H1 (cell line): ENCODE data around the gene CORO6. TPM values are rescaled to one million over a fixed set of nuclear protein-coding genes. Genes with fewer than 3 reads are reported as not detected.

Source experiments
- CTCF ChIA-PET: fragments of 300-600 bp; sonication (Branson Sonifier 250); formaldehyde crosslinking; loops from one replicate; lab custom pipeline; 2021; ENCODE audit not compliant: partially characterized antibody; lab: Charles Lee
- POLR2A ChIA-PET: fragments of 300-600 bp; sonication (Branson Sonifier 250); formaldehyde crosslinking; loops from one replicate; lab custom pipeline; 2021; ENCODE audit warnings: inconsistent platforms; ENCODE audit not compliant: partially characterized antibody; lab: Charles Lee
- DNase-seq, 2 experiments: peaks; one replicate each; pipeline versions ENCODE4 v3.0.0 to v3.0.0-alpha.2; 2010 to 2022; ENCODE audit warnings: low spot score in 2 of 2, low read depth in 1 of 2, mixed read lengths in 1 of 2
- FAIRE-seq: peaks from 2 replicates; lab custom pipeline; 2011; peaks lifted over from hg19 to GRCh38; lab: Jason Lieb, UNC
- H2AFZ ChIP-seq: 2 replicates; pipeline ENCODE4 v1.8.1; 2012; ENCODE audit warnings: low read length, inconsistent platforms
- H2AK5ac ChIP-seq: 2 replicates; pipeline ENCODE4 v1.6.1; 2013; ENCODE audit warnings: low read depth, low read length
- H2BK120ac ChIP-seq: replicated peaks from 2 replicates; pipeline ENCODE3; 2013; ENCODE audit warnings: low read depth, low read length, inconsistent platforms
- H2BK12ac ChIP-seq: 2 replicates; pipeline ENCODE4 v1.6.1; 2013; ENCODE audit warnings: low read depth, low read length
- H2BK15ac ChIP-seq: 2 replicates; pipeline ENCODE4 v1.6.1; 2013; ENCODE audit warnings: low read length
- H2BK20ac ChIP-seq: 2 replicates; pipeline ENCODE4 v1.6.1; 2013; ENCODE audit warnings: low read length
- H2BK5ac ChIP-seq: 2 replicates; pipeline ENCODE4 v1.6.1; 2013; ENCODE audit warnings: low read depth, low read length
- H3K14ac ChIP-seq: 2 replicates; pipeline ENCODE4 v1.6.1; 2013; ENCODE audit warnings: inconsistent platforms; ENCODE audit not compliant: insufficient read length
- H3K18ac ChIP-seq: 2 replicates; pipeline ENCODE4 v1.6.1; 2013; ENCODE audit warnings: low read length; ENCODE audit errors: extremely low read depth
- H3K23ac ChIP-seq: 2 replicates; pipeline ENCODE4 v1.6.1; 2013; ENCODE audit warnings: inconsistent platforms; ENCODE audit not compliant: insufficient read length
- H3K23me2 ChIP-seq: 2 replicates; pipeline ENCODE4 v1.6.1; 2013; ENCODE audit warnings: low read depth, low read length
- H3K27ac ChIP-seq: 2 replicates; pipeline ENCODE4 v1.6.1; 2011; ENCODE audit warnings: low read depth, low read length, inconsistent platforms
- H3K27me3 ChIP-seq, 4 experiments: replicated peaks in 1 of 4; 1 replicate in 1 of 4; 2 replicates in 3 of 4; pipeline versions ENCODE4 v1.6.1 to v1.8.1; 2011 to 2013; ENCODE audit warnings: low read length in 3 of 4, mild to moderate bottlenecking in 3 of 4, inconsistent platforms in 2 of 4, mixed read lengths in 2 of 4, moderate library complexity in 1 of 4; ENCODE audit not compliant: control insufficient read depth in 3 of 4, insufficient read depth in 3 of 4; ENCODE audit errors: extremely low read depth in 1 of 4
- H3K36me3 ChIP-seq, 4 experiments: 2 replicates each; pipeline versions ENCODE4 v1.6.1 to v1.8.1; 2011 to 2013; ENCODE audit warnings: mild to moderate bottlenecking in 4 of 4, low read length in 3 of 4, moderate library complexity in 2 of 4, control low read depth in 1 of 4, inconsistent platforms in 1 of 4; ENCODE audit not compliant: insufficient read depth in 4 of 4, control insufficient read depth in 2 of 4
- H3K4ac ChIP-seq: replicated peaks from 2 replicates; pipeline ENCODE3; 2013; ENCODE audit warnings: low read length, low read depth, mixed read lengths, inconsistent platforms; ENCODE audit not compliant: insufficient read length
- H3K4me1 ChIP-seq, 4 experiments: replicated peaks in 1 of 4; 1 replicate in 1 of 4; 2 replicates in 3 of 4; pipeline versions ENCODE4 v1.6.1 to v1.8.1; 2011 to 2013; ENCODE audit warnings: low read length in 3 of 4, inconsistent platforms in 2 of 4, mixed read lengths in 1 of 4; ENCODE audit not compliant: insufficient read depth in 4 of 4, control insufficient read depth in 3 of 4
- H3K4me2 ChIP-seq, 2 experiments: 2 replicates each; pipeline versions ENCODE4 v1.6.1 to v1.8.1; 2011 to 2013; ENCODE audit warnings: low read depth in 2 of 2, low read length in 2 of 2, control low read depth in 1 of 2, inconsistent platforms in 1 of 2, mild to moderate bottlenecking in 1 of 2; ENCODE audit not compliant: insufficient read depth in 1 of 2
- H3K4me3 ChIP-seq, 4 experiments: fragments of 200-600, 300-600 bp in 1 of 4; sonication (generic), shearing (Covaris generic), sonication (Bioruptor Twin) in 1 of 4; 2 replicates each; pipeline versions ENCODE4 v1.5.1 to v1.8.1; 2011 to 2016; ENCODE audit warnings: low read length in 4 of 4, low read depth in 3 of 4, control low read depth in 2 of 4, inconsistent platforms in 2 of 4, mild to moderate bottlenecking in 2 of 4, mixed read lengths in 1 of 4, moderate library complexity in 1 of 4; ENCODE audit not compliant: insufficient read depth in 2 of 4; ENCODE audit errors: extremely low read depth in 1 of 4
- H3K56ac ChIP-seq: replicated peaks from 2 replicates; pipeline ENCODE3; 2013; ENCODE audit warnings: low read depth, mild to moderate bottlenecking, mixed read lengths, low read length, inconsistent platforms; ENCODE audit not compliant: insufficient read length
- H3K79me1 ChIP-seq: 2 replicates; pipeline ENCODE4 v1.6.1; 2013; ENCODE audit warnings: low read depth, low read length, control low read depth
- H3K79me2 ChIP-seq, 2 experiments: 2 replicates each; pipeline versions ENCODE4 v1.6.1 to v1.8.1; 2012 to 2013; ENCODE audit warnings: low read length in 2 of 2, mild to moderate bottlenecking in 2 of 2, inconsistent platforms in 1 of 2; ENCODE audit not compliant: insufficient read depth in 2 of 2, control insufficient read depth in 1 of 2
- H3K9ac ChIP-seq, 4 experiments: replicated peaks in 1 of 4; 1 replicate in 1 of 4; 2 replicates in 3 of 4; pipeline versions ENCODE4 v1.6.1 to v1.8.1; 2011 to 2013; ENCODE audit warnings: low read depth in 3 of 4, low read length in 3 of 4, control low read depth in 2 of 4, mild to moderate bottlenecking in 2 of 4, moderate library complexity in 2 of 4, inconsistent platforms in 1 of 4; ENCODE audit errors: extremely low read depth in 1 of 4
- H3K9me3 ChIP-seq, 2 experiments: 2 replicates each; pipeline versions ENCODE4 v1.6.1 to v1.8.1; 2012 to 2013; ENCODE audit warnings: mild to moderate bottlenecking in 2 of 2, moderate library complexity in 2 of 2, control low read depth in 1 of 2, inconsistent platforms in 1 of 2, low read depth in 1 of 2, low read length in 1 of 2, mixed read lengths in 1 of 2; ENCODE audit not compliant: insufficient read depth in 2 of 2
- H4K20me1 ChIP-seq, 2 experiments: replicated peaks in 1 of 2; 2 replicates each; pipeline versions ENCODE3 to v1.8.1; 2011 to 2013; ENCODE audit warnings: inconsistent platforms in 2 of 2, low read length in 2 of 2, mild to moderate bottlenecking in 1 of 2; ENCODE audit not compliant: insufficient read depth in 2 of 2, control insufficient read depth in 1 of 2
- H4K5ac ChIP-seq: 2 replicates; pipeline ENCODE4 v1.6.1; 2013; ENCODE audit warnings: low read length, low read depth, mixed read lengths, inconsistent platforms; ENCODE audit not compliant: insufficient read length
- H4K8ac ChIP-seq: 2 replicates; pipeline ENCODE4 v1.8.0; 2013; ENCODE audit warnings: mild to moderate bottlenecking, moderate library complexity, low read length, inconsistent platforms; ENCODE audit not compliant: insufficient read depth; ENCODE audit errors: extremely low read depth
- H4K91ac ChIP-seq: replicated peaks from 2 replicates; pipeline ENCODE3; 2013; ENCODE audit warnings: low read length, mixed read lengths, inconsistent platforms; ENCODE audit not compliant: insufficient read length
- CBX8 ChIP-seq: fragments of 300-800, 300-1000 bp; sonication (generic); IDR thresholded peaks from 2 replicates; pipeline ENCODE4 v1.7.1; 2016; ENCODE audit warnings: low read depth, low read length, borderline replicate concordance
- CHD1 ChIP-seq: IDR thresholded peaks from 2 replicates; pipeline ENCODE4 v1.6.1; 2012; ENCODE audit warnings: low read depth, low read length, improper control_type of control experiment
- CTBP2 ChIP-seq: IDR thresholded peaks from 2 replicates; pipeline ENCODE4 v1.7.0; 2011; ENCODE audit warnings: borderline replicate concordance, mild to moderate bottlenecking, moderate library complexity, mixed read lengths, low read length; ENCODE audit not compliant: insufficient read depth, insufficient read length
- EGR1 ChIP-seq: IDR thresholded peaks from 2 replicates; pipeline ENCODE4 v1.6.1; 2011; ENCODE audit warnings: low read depth, low read length, borderline replicate concordance
- EP300 ChIP-seq, 2 experiments: IDR thresholded peaks; 1 replicate in 1 of 2; 2 replicates in 1 of 2; pipeline ENCODE4 v1.6.1; 2011 to 2012; ENCODE audit warnings: low read depth in 2 of 2, low read length in 2 of 2, mild to moderate bottlenecking in 2 of 2, borderline replicate concordance in 1 of 2, inconsistent platforms in 1 of 2, moderate library complexity in 1 of 2
- EZH2 ChIP-seq: fragments of 200-600 bp; sonication (generic); IDR thresholded peaks from 2 replicates; pipeline ENCODE4 v1.7.1; 2012; ENCODE audit warnings: low read depth, mild to moderate bottlenecking, moderate library complexity, low read length, inconsistent platforms; ENCODE audit not compliant: severe bottlenecking
- GABPA ChIP-seq: IDR thresholded peaks from 2 replicates; pipeline ENCODE4 v1.6.1; 2011; ENCODE audit warnings: mild to moderate bottlenecking, low read length, moderate library complexity, borderline replicate concordance; ENCODE audit not compliant: insufficient read depth
- POU5F1 ChIP-seq: IDR thresholded peaks from 2 replicates; pipeline ENCODE4 v1.6.1; 2011; ENCODE audit warnings: low read depth, mild to moderate bottlenecking, low read length, moderate library complexity
- RBBP5 ChIP-seq: IDR thresholded peaks from 2 replicates; pipeline ENCODE4 v1.7.1; 2012; ENCODE audit warnings: low read depth, mild to moderate bottlenecking, inconsistent platforms, low read length, moderate library complexity, borderline replicate concordance
- RFX5 ChIP-seq: IDR thresholded peaks from 2 replicates; pipeline ENCODE4 v1.6.1; 2011; ENCODE audit warnings: low read depth, low read length, improper control_type of control experiment, borderline replicate concordance
- RXRA ChIP-seq: IDR thresholded peaks from 2 replicates; pipeline ENCODE4 v1.6.1; 2011; ENCODE audit warnings: low read depth, mild to moderate bottlenecking, low read length, moderate library complexity; ENCODE audit not compliant: insufficient read depth
- SIX5 ChIP-seq: IDR thresholded peaks from 2 replicates; pipeline ENCODE4 v1.6.1; 2011; ENCODE audit warnings: mild to moderate bottlenecking, low read depth, low read length
- SP2 ChIP-seq: IDR thresholded peaks from 2 replicates; pipeline ENCODE4 v1.6.1; 2012; ENCODE audit warnings: mild to moderate bottlenecking, low read length, inconsistent platforms
- SUZ12 ChIP-seq: fragments of 200-600 bp; sonication (generic); IDR thresholded peaks from 2 replicates; pipeline ENCODE4 v1.6.1; 2012; ENCODE audit warnings: mild to moderate bottlenecking, inconsistent platforms, low read length, moderate library complexity, mixed read lengths
- TAF1 ChIP-seq: IDR thresholded peaks from 2 replicates; pipeline ENCODE4 v1.6.1; 2011; ENCODE audit warnings: mild to moderate bottlenecking, low read depth, low read length
- WGBS, 2 experiments: shearing (Covaris generic) in 1 of 2; methylation state at CpG; one replicate each; pipeline versions ENCODE4 v1.1.6 to v1.1.7; 2013 to 2015; ENCODE audit warnings: low lambda C conversion rate in 2 of 2, mixed read lengths in 2 of 2, inconsistent platforms in 1 of 2, low coverage in 1 of 2, missing lambda C conversion rate in 1 of 2; ENCODE audit not compliant: insufficient replicate concordance in 2 of 2, insufficient coverage in 1 of 2, insufficient read length in 1 of 2; ENCODE audit errors: extremely low coverage in 1 of 2, missing lambda C conversion rate in 1 of 2; 5-methylcytosine and 5-hydroxymethylcytosine counted together
- polyA plus RNA-seq, 7 experiments: library from polyadenylated mRNA; depleted of rRNA in 3 of 7; stranded (reverse) in 5 of 7; unstranded in 2 of 7; fragments of >200 nt in 5 of 7; fragments of 200-250 nt in 2 of 7; gene quantifications; 1 replicate in 5 of 7; 2 replicates in 1 of 7; 4 replicates in 1 of 7; pipeline versions ENCODE4 v1.2.1 to v1.2.3, GENCODE V29; 2011 to 2013; ENCODE audit warnings: missing spikeins in 2 of 7, mixed read lengths in 2 of 7
- total RNA-seq: library from RNA; stranded (reverse); fragmentation: NEBNext Ultra II Directional; extraction: Animal tissue kit (Norgen Biotek cat#: 25700); gene quantifications from 2 replicates; pipeline ENCODE4 v1.2.1, GENCODE V29; 2021

Gene CORO6
- total and polyA plus RNA-seq, 2 of the 8 experiments (the other 6 are each of a cell fraction or from before 2014, with no cell fraction given): 2.5 to 8.6 TPM

GRCh38 chr17:29661213-29661612, 38.5 kb upstream of the CORO6 start:
- no peak for DNase-seq
- 74% methylated on average over 2 of the region's 2 CpGs; no CpG with 5 or more reads in 1 of the 2 experiments for WGBS, 2 experiments
- Histone ChIP-seq H2AFZ (no peak overlapping the region), H3K27me3 (no peaks in the 10 kb centered on the region), H2BK15ac (no peak overlapping the region), H4K5ac (no peak overlapping the region), H2BK5ac (no peak overlapping the region), H3K4me1 (peaks cover 0 to 3% (median 0%) of the 10 kb centered on the region in 4 experiments; a peak in 1 of 7 replicates), H3K4me3 (no peak overlapping the region), H3K79me1 (no peaks in the 10 kb centered on the region), H4K91ac (no peak overlapping the region), H3K23me2 (no peaks in the 10 kb centered on the region), H3K56ac (no peak overlapping the region), H3K27ac (no peak overlapping the region), H3K23ac (no peak overlapping the region), H3K9me3 (no peaks in the 10 kb centered on the region), H3K4me2 (no peak overlapping the region), H3K36me3 (no peaks in the 10 kb centered on the region), H2BK120ac (no peak overlapping the region), H2BK20ac (no peak overlapping the region), H4K20me1 (no peaks in the 10 kb centered on the region), H3K9ac (no peak overlapping the region), H3K18ac (no peak overlapping the region), H2BK12ac (no peak overlapping the region), H3K4ac (no peak overlapping the region), H4K8ac (no peak overlapping the region), H3K79me2 (no peaks in the 10 kb centered on the region), H3K14ac (no peak overlapping the region), H2AK5ac (no peak overlapping the region)
- ChIA-PET CTCF (interaction anchor here (0.8 kb wide), 1 partner anchor 41 kb away, joined by 3 read pairs; no protein-coding TSS in a partner anchor), POLR2A (no interaction called here)
- no peak for FAIRE-seq
- TF ChIP-seq SIX5 (no peak), TAF1 (no peak), RBBP5 (no peak), SP2 (no peak), CBX8 (no peak), RFX5 (no peak), SUZ12 (no peak), EZH2 (no peak), EGR1 (no peak), GABPA (no peak), CTBP2 (no peak), EP300 (IDR thresholded peaks at IDR 0.05; ENCODE audit: borderline replicate concordance in 1 of 2, low read depth in 2 of 2, low read length in 2 of 2) (no peak), RXRA (no peak), POU5F1 (no peak), CHD1 (no peak)
